Activated CD4-positive, alpha-beta T cell treated with anti-CD3 and anti-CD28 coated beads, Interleukin-2, amount 10 ng/mL, durations not matched to agents 24 days and 14 days (primary cell): ENCODE results near the gene HPCAL4. TPM values are rescaled to one million over a fixed set of nuclear protein-coding genes. Genes with fewer than 3 reads are reported as not detected.

Experiments
- DNase-seq: peaks from one replicate; pipeline ENCODE4 v3.0.0; 2022
- H3K27ac Mint-ChIP-seq: one replicate; pipeline ENCODE4 v1.8.0; 2022; ENCODE audit warnings: mild to moderate bottlenecking, mixed read lengths
- H3K27me3 Mint-ChIP-seq: one replicate; pipeline ENCODE4 v1.8.0; 2022; ENCODE audit warnings: mixed read lengths
- H3K36me3 Mint-ChIP-seq: one replicate; pipeline ENCODE4 v1.8.0; 2022; ENCODE audit warnings: low read depth, mild to moderate bottlenecking, mixed read lengths
- H3K4me1 Mint-ChIP-seq: one replicate; pipeline ENCODE4 v1.8.0; 2021; ENCODE audit warnings: mixed read lengths
- H3K4me3 Mint-ChIP-seq: one replicate; pipeline ENCODE4 v1.8.0; 2022; ENCODE audit warnings: mild to moderate bottlenecking, moderate library complexity, mixed read lengths
- H3K9me3 Mint-ChIP-seq: one replicate; pipeline ENCODE4 v1.8.0; 2021; ENCODE audit warnings: mixed read lengths
- intact Hi-C: fragments of 100-400 bp; cut with micrococcal nuclease; formaldehyde crosslinking; loops from one replicate; pipeline ENCODE4 v1.15.1; 2023
- total RNA-seq: library from RNA; stranded (reverse); gene quantifications from 2 replicates; pipeline ENCODE4 v1.2.3, GENCODE V29; 2022

Gene HPCAL4
- total RNA-seq, 1 donor from 2014 or later = 0.44 TPM

- DNase-seq = peak; percentile 70
- Mint-ChIP-seq H3K9me3 (no peaks in the 10 kb centered on the region), H3K4me1 (no peaks in the 10 kb centered on the region), H3K4me3 (no peak overlapping the region), H3K27me3 (peaks cover 54% of the 10 kb centered on the region), H3K36me3 (no peaks in the 10 kb centered on the region), H3K27ac (no peak overlapping the region)
- intact Hi-C loops = loop anchor here (1.0 to 2.0 kb wide), 3 partner anchors 54 to 114 kb away; no protein-coding TSS in a partner anchor
These were observed 29.1 kb upstream of the HPCAL4 start for GRCh38 chr1:39720094-39720999.

GRCh38 chr1:39717809-39718208 lies 26.6 kb upstream of the HPCAL4 start:
- intact Hi-C loops = no loop called here
- peaks cover 56% of the 10 kb centered on the region for H3K27me3 Mint-ChIP-seq
- peak; percentile 48 for DNase-seq
- H3K36me3 Mint-ChIP-seq = no peaks in the 10 kb centered on the region
- H3K9me3 Mint-ChIP-seq = no peaks in the 10 kb centered on the region
- no peaks in the 10 kb centered on the region for H3K4me1 Mint-ChIP-seq
- H3K27ac Mint-ChIP-seq = no peak overlapping the region
- H3K4me3 Mint-ChIP-seq = no peak overlapping the region

GRCh38 chr1:39713557-39713956 lies 22.3 kb upstream of the HPCAL4 start:
- DNase-seq = no peak
- H3K36me3 Mint-ChIP-seq = no peaks in the 10 kb centered on the region
- H3K4me1 Mint-ChIP-seq = no peaks in the 10 kb centered on the region
- no peak overlapping the region for H3K4me3 Mint-ChIP-seq
- peaks cover 43% of the 10 kb centered on the region for H3K27me3 Mint-ChIP-seq
- H3K9me3 Mint-ChIP-seq = no peaks in the 10 kb centered on the region
- H3K27ac Mint-ChIP-seq = no peak overlapping the region
- intact Hi-C loops = no loop called here

GRCh38 chr1:39711966-39712340 lies 20.7 kb upstream of the HPCAL4 start:
- no peak for DNase-seq
- Mint-ChIP-seq H3K4me1 (no peaks in the 10 kb centered on the region), H3K9me3 (no peaks in the 10 kb centered on the region), H3K36me3 (no peaks in the 10 kb centered on the region), H3K27me3 (peaks cover 35% of the 10 kb centered on the region), H3K4me3 (no peak overlapping the region), H3K27ac (no peak overlapping the region)
- intact Hi-C loops = no loop called here

GRCh38 chr1:39711104-39711965 lies 20.1 kb upstream of the HPCAL4 start:
- Mint-ChIP-seq H3K27ac (no peak overlapping the region), H3K9me3 (no peaks in the 10 kb centered on the region), H3K36me3 (no peaks in the 10 kb centered on the region), H3K4me1 (no peaks in the 10 kb centered on the region), H3K27me3 (peaks cover 33% of the 10 kb centered on the region), H3K4me3 (no peak overlapping the region)
- DNase-seq = no peak
- intact Hi-C loops = no loop called here

GRCh38 chr1:39707506-39707905 lies 16.3 kb upstream of the HPCAL4 start:
- intact Hi-C loops = no loop called here
- H3K4me1 Mint-ChIP-seq = no peaks in the 10 kb centered on the region

GRCh38 chr1:39704757-39705156 lies 13.5 kb upstream of the HPCAL4 start:
- H3K27me3 Mint-ChIP-seq = peaks cover 34% of the 10 kb centered on the region
- H3K27ac Mint-ChIP-seq = no peak overlapping the region
- H3K36me3 Mint-ChIP-seq = no peaks in the 10 kb centered on the region
- no peaks in the 10 kb centered on the region for H3K4me1 Mint-ChIP-seq
- intact Hi-C loops = no loop called here
- no peak overlapping the region for H3K4me3 Mint-ChIP-seq
- no peak for DNase-seq
- no peaks in the 10 kb centered on the region for H3K9me3 Mint-ChIP-seq

More at GRCh38 chr1:39707506-39707905, 16.3 kb upstream of the HPCAL4 start:
- H3K27ac Mint-ChIP-seq = no peak overlapping the region
- H3K4me3 Mint-ChIP-seq = no peak overlapping the region
- H3K27me3 Mint-ChIP-seq = peaks cover 27% of the 10 kb centered on the region
- no peaks in the 10 kb centered on the region for H3K36me3 Mint-ChIP-seq
- H3K9me3 Mint-ChIP-seq = no peaks in the 10 kb centered on the region
- DNase-seq = no peak

GRCh38 chr1:39701049-39701439 lies 9.8 kb upstream of the HPCAL4 start:
- H3K4me3 Mint-ChIP-seq = no peak overlapping the region
- no peak for DNase-seq

GRCh38 chr1:39700348-39700747 lies 9.1 kb upstream of the HPCAL4 start:
- no peak overlapping the region for H3K4me3 Mint-ChIP-seq
- H3K4me1 Mint-ChIP-seq = no peaks in the 10 kb centered on the region
- DNase-seq = no peak
- no peak overlapping the region for H3K27ac Mint-ChIP-seq
- no peaks in the 10 kb centered on the region for H3K9me3 Mint-ChIP-seq
- H3K27me3 Mint-ChIP-seq = peaks cover 48% of the 10 kb centered on the region
- H3K36me3 Mint-ChIP-seq = no peaks in the 10 kb centered on the region
- intact Hi-C loops = no loop called here

More at GRCh38 chr1:39701049-39701439, 9.8 kb upstream of the HPCAL4 start:
- no peaks in the 10 kb centered on the region for H3K36me3 Mint-ChIP-seq
- no peaks in the 10 kb centered on the region for H3K4me1 Mint-ChIP-seq
- peaks cover 46% of the 10 kb centered on the region for H3K27me3 Mint-ChIP-seq
- no peaks in the 10 kb centered on the region for H3K9me3 Mint-ChIP-seq
- intact Hi-C loops = no loop called here
- H3K27ac Mint-ChIP-seq = no peak overlapping the region

- H3K4me1 Mint-ChIP-seq = peaks cover 4% of the 10 kb centered on the region
- H3K27me3 Mint-ChIP-seq = peaks cover 47% of the 10 kb centered on the region
- no peak overlapping the region for H3K4me3 Mint-ChIP-seq
- H3K9me3 Mint-ChIP-seq = no peaks in the 10 kb centered on the region
- H3K36me3 Mint-ChIP-seq = no peaks in the 10 kb centered on the region
- no peak for DNase-seq
- intact Hi-C loops = no loop called here
- H3K27ac Mint-ChIP-seq = no peak overlapping the region
These were observed 8.2 kb upstream of the HPCAL4 start for GRCh38 chr1:39699419-39699818.

- H3K27me3 Mint-ChIP-seq = peaks cover 51% of the 10 kb centered on the region
- intact Hi-C loops = no loop called here
These were observed 7.3 kb upstream of the HPCAL4 start for GRCh38 chr1:39698568-39698967.

GRCh38 chr1:39696448-39696847 lies 5.2 kb upstream of the HPCAL4 start:
- H3K36me3 Mint-ChIP-seq = no peaks in the 10 kb centered on the region
- H3K9me3 Mint-ChIP-seq = no peaks in the 10 kb centered on the region
- H3K4me1 Mint-ChIP-seq = peaks cover 9% of the 10 kb centered on the region
- peaks cover 55% of the 10 kb centered on the region for H3K27me3 Mint-ChIP-seq
- H3K27ac Mint-ChIP-seq = no peak overlapping the region
- H3K4me3 Mint-ChIP-seq = no peak overlapping the region
- intact Hi-C loops = no loop called here
- no peak for DNase-seq

More at GRCh38 chr1:39698568-39698967, 7.3 kb upstream of the HPCAL4 start:
- no peak for DNase-seq
- Mint-ChIP-seq H3K36me3 (no peaks in the 10 kb centered on the region), H3K4me1 (peaks cover 9% of the 10 kb centered on the region), H3K27ac (no peak overlapping the region), H3K4me3 (no peak overlapping the region), H3K9me3 (no peaks in the 10 kb centered on the region)

- Mint-ChIP-seq H3K36me3 (no peaks in the 10 kb centered on the region), H3K4me3 (no peak overlapping the region), H3K4me1 (peaks cover 20% of the 10 kb centered on the region), H3K27ac (no peak overlapping the region), H3K9me3 (no peaks in the 10 kb centered on the region), H3K27me3 (peaks cover 56% of the 10 kb centered on the region)
- intact Hi-C loops = no loop called here
- no peak for DNase-seq
These were observed 3.8 kb upstream of the HPCAL4 start for GRCh38 chr1:39695016-39695415.

GRCh38 chr1:39694026-39694425 lies 2.8 kb upstream of the HPCAL4 start:
- peaks cover 22% of the 10 kb centered on the region for H3K4me1 Mint-ChIP-seq

More at GRCh38 chr1:39694026-39694425, 2.8 kb upstream of the HPCAL4 start:
- Mint-ChIP-seq H3K27me3 (peaks cover 58% of the 10 kb centered on the region), H3K36me3 (no peaks in the 10 kb centered on the region), H3K27ac (no peak overlapping the region), H3K9me3 (no peaks in the 10 kb centered on the region), H3K4me3 (no peak overlapping the region)
- intact Hi-C loops = loop anchor here (5.0 kb wide), 3 partner anchors 33 to 103 kb away; no protein-coding TSS in a partner anchor
- no peak for DNase-seq
